Measurements from ENCODE around the gene SHB.

The SHB gene

DNA sequence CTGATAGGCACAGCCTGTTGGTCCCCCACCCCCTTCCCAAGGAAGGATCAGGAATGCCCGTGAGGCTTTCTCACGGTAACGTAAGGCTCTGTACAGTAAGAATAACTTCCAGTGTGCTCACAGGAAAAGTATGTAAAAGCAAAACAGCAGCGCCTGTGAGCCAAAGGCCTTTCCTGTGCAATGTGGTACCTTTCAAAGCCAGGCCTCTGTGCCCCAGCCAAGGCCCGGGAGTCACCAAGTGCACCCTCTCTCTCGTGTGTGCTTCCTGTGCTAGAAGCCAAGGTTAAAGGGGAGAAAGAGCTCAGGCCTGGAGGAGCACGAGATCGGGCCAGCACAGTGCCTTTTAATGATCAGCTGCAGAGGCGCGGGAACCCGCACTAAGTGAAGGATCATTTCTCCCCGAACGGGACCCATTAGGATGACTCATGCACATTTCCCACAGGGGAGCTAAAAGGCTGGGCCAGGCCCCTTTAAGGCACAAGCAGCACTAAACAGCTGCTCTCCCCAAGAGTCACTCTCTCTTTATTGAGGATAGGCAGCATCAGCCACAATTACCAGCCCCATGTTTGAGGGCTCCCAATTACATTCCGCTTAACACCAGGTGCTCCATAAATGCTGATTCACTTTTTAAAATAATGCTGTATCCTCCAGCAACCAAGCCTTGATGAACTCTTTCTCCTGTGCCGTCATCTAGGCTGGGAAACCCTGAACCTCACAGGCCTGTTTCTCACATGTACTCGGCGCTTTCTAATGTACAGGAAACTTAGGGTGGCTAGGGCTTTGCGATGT, 42.8 kb downstream of the SHB start:
- DNase-seq = peak in 4 of 51 donors; percentile 11 to 48 (median 20)

DNA sequence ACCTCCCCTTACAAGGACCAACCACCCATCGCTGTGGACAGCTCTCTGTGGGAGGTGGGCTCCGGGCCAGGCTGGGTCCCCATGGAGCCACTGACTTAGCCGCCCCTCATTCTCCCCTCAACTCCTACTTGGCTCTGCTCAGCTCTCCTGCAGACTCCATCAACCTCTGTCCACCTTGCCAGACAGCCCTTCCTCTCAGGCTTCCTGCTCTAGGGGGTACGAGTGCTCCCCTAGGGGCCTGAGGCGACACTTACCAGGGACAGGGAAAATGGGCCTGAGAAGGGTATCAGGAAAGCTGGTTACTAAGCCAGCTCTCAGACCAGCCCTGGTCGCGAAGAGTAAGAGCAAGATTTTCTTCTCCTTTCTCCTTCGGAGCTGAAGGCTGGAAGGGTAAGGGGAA, 43.9 kb downstream of the SHB start:
- no peak for DNase-seq

DNA sequence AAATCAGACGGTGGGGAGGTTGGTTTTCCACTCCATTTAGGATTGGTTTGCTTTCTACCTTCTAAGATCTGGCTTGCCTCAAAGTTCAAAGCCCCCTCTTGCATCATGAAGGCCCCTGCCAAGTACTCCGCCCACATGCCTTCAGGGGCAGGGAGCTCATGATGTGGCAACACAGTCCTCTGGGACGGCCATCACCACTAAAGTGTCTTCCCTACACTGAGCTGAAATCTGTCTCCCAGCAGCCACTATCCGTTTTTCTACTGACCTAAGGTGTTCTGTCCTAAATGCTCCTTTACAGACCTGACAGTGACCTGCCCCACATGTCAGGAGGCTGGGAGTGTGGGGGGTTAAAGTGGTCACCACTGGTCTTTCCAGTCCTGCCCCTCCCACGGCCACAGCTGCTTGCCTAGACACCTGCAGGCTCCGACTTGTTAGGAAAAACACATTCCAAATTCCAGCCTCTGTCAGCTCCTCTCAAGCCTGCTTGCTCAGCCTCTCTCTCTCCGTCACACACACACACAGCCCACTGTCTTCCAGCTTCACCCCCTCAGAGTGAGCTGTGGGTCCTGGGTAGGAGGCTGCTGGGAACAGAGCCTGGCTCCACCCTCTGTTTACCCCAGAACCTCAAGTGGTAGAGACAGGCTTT, 44.9 kb downstream of the SHB start:
- peak in 23 of 51 donors; percentile 16 to 88 (median 38) for DNase-seq

DNA sequence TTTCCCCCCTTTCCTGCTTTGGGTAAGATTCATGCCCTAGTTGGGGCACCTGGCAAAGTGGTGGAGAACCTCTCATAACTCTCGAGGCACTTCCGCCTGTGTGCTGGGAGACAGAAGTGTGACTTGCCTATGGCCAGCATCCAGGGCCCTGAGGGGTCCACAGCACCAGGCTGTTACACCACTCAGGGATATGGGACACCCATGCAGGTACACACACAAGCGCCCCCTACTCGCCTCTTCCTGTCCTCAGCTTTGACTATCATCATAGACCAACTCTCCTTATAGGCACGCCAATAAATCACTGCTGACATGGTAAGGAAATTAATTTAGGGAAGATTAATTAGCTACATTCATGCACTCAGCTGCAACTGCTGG, 45.4 kb downstream of the SHB start:
- DNase-seq = no peak

DNA sequence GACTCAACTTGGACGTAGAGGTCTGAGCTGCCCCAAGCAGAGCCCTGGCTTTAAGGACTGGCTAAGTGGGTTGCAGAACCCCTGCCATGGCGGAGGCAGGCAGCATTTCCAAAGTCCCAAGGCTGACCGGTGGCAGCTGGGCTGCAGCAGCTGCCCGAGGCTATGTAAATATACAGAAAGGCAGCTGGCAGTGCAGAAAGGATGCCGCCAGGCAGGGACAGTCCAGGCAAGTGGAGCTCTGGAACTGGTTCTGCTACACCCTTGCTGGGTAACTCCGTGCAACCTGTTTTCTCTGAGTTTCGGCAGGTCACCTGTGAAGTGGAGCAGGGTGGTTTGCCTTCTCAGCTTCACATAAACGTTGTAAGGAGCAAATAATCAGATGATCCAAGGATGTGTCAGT, 46.0 kb downstream of the SHB start:
- DNase-seq = peak in 29 of 51 donors; percentile 9 to 81 (median 47)

DNA sequence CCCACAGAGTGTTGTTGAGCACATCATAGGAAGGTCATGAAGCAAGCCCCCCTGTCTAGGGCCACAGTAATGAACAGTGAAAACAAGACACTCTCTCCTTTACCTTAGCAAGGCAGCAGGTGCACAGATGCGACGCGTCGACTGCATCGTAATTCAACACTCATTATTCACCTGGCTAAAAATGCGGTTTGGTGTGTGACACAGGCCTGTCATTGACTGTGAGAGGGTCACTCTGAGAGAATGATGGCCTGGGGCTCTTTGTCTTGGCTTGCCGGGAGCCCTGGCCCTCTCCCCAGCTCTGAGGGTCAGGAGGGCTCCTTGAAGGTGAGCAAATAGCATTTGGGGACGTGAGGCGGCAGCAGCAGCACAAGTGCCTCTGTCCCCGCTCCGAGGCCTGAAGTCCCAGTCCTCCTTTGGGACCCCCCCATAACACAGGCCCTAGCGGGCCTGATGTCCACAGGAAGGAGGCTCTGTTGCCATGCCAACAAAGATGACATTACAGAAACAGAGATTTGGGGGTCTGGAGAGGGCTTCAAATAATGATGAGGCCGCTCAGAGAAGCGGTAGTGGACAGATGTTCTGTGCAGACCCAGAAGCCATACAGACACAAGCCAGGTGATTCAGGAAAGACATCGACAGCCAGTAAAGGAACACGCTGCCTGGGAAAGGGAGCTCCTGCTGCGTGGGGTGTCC, 46.7 kb downstream of the SHB start:
- DNase-seq = no peak

DNA sequence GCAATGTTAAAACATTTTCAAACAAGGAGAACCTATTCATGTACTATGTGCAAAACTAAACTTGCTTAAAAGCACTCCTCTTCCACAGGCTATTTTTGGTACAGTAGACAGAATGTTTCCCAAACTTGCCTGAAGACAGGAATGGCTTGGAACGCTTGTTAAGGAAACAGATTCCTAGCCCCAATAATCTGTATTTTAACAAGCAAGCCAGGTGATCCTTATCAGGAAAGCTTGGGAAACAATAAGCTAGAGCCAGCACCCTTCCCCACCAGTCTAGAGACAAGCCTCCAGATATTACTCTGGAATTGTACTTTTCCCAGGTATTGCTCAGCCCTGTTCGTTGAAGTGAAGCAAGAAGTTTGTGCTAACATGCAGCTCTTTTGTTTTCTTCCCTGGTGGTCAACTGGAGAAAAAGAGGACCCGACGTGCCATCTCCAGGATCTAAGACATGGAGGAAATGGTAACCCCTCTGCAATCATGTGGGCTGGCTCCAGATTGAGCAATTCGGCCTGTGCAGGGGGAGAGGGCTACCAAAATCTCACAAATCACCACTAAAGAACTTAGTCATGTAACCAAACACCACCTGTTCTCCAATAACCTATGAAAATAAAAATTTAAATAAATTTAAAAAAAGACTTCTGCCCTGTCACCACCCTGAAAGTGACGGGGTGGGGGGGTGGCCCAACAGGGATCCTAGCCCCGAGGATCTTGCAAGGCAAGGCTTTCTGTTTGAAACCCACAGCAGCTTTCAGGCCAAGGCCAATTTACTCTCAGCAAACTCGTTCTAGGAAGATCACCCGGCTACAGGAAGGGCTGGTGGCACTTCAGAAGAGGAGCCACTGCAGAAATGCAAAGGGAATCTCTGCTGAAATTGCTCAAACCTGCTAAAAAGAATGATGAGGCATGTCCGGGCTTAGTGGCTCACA, 48.6 kb downstream of the SHB start:
- no peak for DNase-seq

- DNase-seq = no peak
Measured at GRCh38 chr9:38019731-38020130, 49.3 kb downstream of the SHB start.

DNA sequence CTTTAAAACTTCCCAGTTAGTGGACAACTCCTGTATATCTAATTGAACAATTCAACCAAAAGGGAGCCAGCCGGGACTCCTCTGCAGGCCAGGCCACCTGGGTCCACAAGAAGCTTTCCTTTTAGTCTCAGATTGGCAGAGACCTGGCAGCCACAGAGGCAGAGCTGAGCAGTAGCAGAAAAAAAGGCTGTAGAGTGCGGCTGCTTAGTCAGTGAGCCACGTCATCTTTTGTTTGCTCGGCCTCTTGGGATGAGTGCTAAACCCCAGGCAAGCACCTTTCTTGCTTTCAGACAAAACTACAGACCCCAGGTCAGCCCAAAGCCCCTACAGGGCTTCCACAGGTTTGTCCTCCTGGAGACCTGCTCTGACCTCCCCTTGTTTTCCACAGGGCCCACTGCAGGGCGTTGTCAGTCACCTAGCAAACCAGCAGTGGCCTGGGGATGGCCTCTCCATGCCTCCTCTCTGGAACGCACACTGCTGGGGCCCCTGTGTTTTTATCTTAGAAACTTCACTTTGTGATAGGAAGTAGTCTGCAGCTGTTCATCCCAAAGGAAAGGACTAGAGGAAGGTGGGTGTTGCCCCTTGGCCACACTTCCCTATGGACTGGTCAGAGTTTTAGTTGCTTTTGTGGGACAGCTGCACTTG, 49.9 kb downstream of the SHB start:
- peak in 22 of 51 donors; percentile 18 to 70 (median 45) for DNase-seq

DNA sequence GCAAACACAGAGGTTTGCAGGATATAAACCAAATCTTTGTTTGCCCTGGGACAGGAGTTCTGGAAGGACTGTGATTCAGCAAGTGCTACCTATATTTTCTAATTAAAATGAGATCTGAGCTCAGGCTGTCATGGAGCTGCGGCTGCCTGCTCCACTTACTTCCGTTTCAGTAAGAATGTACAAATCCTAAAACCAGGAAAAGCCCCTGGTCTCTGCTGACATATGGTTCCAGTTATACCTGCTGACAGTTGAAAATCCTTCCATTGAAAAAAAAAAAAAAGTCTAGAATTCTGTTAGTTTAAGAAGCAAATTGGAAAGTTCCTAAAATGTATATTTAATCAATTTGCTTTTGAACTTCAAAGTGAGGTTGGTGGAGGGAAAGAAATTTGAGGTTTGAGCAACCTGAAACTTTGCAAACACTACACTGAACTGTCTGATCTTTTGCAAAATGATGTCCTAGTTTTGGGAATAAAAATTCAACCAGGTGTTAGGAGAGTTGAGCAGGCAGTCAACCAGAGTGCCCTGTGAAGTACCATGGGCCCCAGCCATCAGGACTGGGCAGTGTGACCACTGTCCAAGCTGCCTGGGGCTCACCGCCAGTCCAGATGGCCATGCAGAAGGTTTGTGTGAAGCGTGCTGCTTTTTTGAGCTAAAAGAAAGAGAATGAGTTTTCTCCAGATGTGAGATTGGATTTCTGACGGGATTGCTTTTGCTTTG, 50.6 kb downstream of the SHB start:
- DNase-seq = peak in 2 of 51 donors; percentile 16 to 25

- no peak for DNase-seq
Measured at GRCh38 chr9:38017885-38018186, 51.2 kb downstream of the SHB start.

GRCh38 chr9:38017149-38017884, 51.7 kb downstream of the SHB start:
- peak in 49 of 51 donors; percentile 30 to 91 (median 76) for DNase-seq

GRCh38 chr9:38016375-38017135, 52.5 kb downstream of the SHB start:
- DNase-seq = no peak

DNA sequence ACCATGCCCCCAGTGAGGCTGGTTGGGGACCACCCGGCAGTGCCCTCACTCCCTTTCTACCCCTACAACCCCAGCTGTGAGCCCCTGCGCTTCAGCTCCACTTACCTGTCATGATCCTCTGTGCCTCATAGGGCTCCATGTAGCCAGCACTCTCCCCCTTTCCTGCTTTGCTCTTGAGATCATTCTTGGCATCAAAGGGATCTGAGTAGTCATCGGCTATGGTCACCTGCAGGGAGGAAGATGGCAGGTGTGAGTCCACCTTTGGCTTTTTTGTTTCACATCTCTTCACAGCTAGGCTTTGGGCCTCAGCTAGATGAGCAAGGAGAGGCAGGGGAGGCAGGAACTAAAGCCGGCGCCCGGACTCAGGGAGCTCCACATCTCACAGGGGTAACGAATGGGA, 53.1 kb downstream of the SHB start:
- no peak for DNase-seq

GRCh38 chr9:38015266-38015665, 53.8 kb downstream of the SHB start:
- DNase-seq = no peak

DNA sequence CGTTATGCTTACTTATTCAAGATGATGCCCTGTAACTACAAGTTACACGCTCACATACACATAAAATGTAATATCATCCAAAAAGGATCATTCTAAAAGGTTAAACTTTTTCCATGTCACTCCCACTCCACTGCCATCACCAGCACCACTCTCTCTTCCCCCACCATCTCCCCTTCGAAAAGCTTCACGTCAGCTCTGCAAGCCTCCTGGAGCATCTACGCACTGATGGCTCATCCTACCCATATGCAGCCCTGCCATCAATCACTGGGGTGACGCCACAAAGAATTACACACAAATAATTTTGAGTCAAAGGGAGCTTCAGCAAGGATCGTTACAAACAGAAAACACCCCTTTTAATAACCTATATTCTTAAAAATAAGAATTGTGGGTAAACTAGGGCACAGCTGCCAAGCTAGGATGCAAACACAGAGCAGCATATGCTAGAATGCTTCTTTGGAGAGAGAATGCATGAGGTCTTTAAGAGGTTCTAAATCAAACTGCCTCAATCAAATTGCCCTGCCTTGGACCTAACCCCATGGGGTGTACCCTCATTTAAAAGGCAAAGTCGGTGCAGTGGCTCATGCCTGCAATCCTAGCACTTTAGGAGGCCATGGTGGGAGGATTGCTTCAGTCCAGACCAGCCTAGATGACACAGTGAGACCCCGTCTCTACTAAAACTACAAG, 56.1 kb downstream of the SHB start:
- DNase-seq = no peak

DNA sequence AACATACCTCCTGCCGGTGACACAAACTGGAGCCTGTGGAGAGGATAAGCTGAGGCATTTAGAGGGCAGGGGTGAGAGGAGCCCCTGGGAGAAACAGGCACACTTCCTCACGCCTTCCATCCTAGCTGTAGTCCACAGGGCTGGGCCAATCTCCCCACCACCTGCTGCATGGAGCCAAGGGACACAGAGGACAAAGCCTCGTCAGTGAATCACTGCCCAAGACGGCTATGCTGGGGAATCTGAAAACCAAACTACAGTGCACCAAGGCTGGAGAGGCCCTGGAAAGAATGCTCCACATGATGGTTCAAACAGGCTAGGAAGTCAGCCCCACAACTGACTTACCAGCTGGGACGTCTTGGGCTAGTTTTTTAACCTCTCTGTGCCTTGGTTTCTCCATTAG, 57.0 kb downstream of the SHB start:
- DNase-seq = no peak
